Neural cell (in vitro differentiated cells): ENCODE measurements around the gene CTDNEP1. TPM values are rescaled to one million over a fixed set of nuclear protein-coding genes. Genes with fewer than 3 reads are reported as not detected.

Experiments
- H2AFZ ChIP-seq: fragments of 200-600, 300-800 bp; sonication (generic), shearing (Covaris generic); 2 replicates; pipeline ENCODE4 v1.6.0; 2014; ENCODE audit warnings: low read depth, mild to moderate bottlenecking, antibody characterized with exemption, low read length, moderate library complexity
- H3F3A ChIP-seq: fragments of 200-600 bp; shearing (Covaris generic); 2 replicates; pipeline ENCODE4 v1.6.1; 2016; ENCODE audit warnings: mild to moderate bottlenecking, moderate library complexity, mixed read lengths, antibody characterized with exemption, low read length; ENCODE audit not compliant: insufficient read depth, poor library complexity, severe bottlenecking
- H3K27ac ChIP-seq: fragments of 200-600, 300-800 bp; sonication (generic), shearing (Covaris generic); 2 replicates; pipeline ENCODE4 v1.5.1; 2014; ENCODE audit warnings: mild to moderate bottlenecking, low read length, moderate library complexity
- H3K27me3 ChIP-seq: fragments of 300-800, 200-600 bp; sonication (generic), shearing (Covaris generic); 2 replicates; pipeline ENCODE4 v1.6.0; 2014; ENCODE audit warnings: mild to moderate bottlenecking, low read depth, low read length, moderate library complexity; ENCODE audit not compliant: insufficient read depth
- H3K36me3 ChIP-seq: fragments of 300-800, 200-600 bp; sonication (generic), shearing (Covaris generic); 2 replicates; pipeline ENCODE4 v1.5.1; 2014; ENCODE audit warnings: mild to moderate bottlenecking, antibody characterized with exemption, low read length, moderate library complexity; ENCODE audit not compliant: insufficient read depth
- H3K4me2 ChIP-seq: fragments of 300-800, 200-600 bp; sonication (generic), shearing (Covaris generic); 2 replicates; pipeline ENCODE4 v1.6.0; 2014; ENCODE audit warnings: mild to moderate bottlenecking, low read length
- H3K4me3 ChIP-seq: fragments of 300-800, 200-600 bp; sonication (generic), shearing (Covaris generic); 2 replicates; pipeline ENCODE4 v1.5.1; 2014; ENCODE audit warnings: mild to moderate bottlenecking, low read length, moderate library complexity
- H3K79me2 ChIP-seq: fragments of 200-600 bp; shearing (Covaris generic); replicated peaks from 2 replicates; pipeline ENCODE4 v1.6.0; 2014; ENCODE audit warnings: mild to moderate bottlenecking, low read length, moderate library complexity; ENCODE audit not compliant: insufficient read depth
- H3K9ac ChIP-seq: fragments of 300-800, 200-600 bp; sonication (generic), shearing (Covaris generic); 2 replicates; pipeline ENCODE4 v1.6.1; 2016; ENCODE audit warnings: mild to moderate bottlenecking, low read length, mixed read lengths
- H3K9me2 ChIP-seq: fragments of 200-600 bp; shearing (Covaris generic); 2 replicates; pipeline ENCODE4 v1.6.1; 2016; ENCODE audit warnings: mild to moderate bottlenecking, low read length, mixed read lengths; ENCODE audit not compliant: insufficient read depth
- H3K9me3 ChIP-seq: fragments of 200-600, 300-800 bp; sonication (generic), shearing (Covaris generic); 2 replicates; pipeline ENCODE4 v1.6.1; 2016; ENCODE audit warnings: mild to moderate bottlenecking, mixed run types, low read length, moderate library complexity, mixed read lengths
- H4K20me1 ChIP-seq: fragments of 200-600 bp; shearing (Covaris generic); 2 replicates; pipeline ENCODE4 v1.6.1; 2016; ENCODE audit warnings: mild to moderate bottlenecking, mixed run types; ENCODE audit not compliant: insufficient read depth
- CTCF ChIP-seq: fragments of 450-650 bp; IDR thresholded peaks from 2 replicates; pipeline ENCODE4 v1.5.1; 2014; ENCODE audit warnings: antibody characterized with exemption, mild to moderate bottlenecking, moderate library complexity; ENCODE audit not compliant: poor library complexity, severe bottlenecking
- EP300 ChIP-seq: fragments of 450-650 bp; conservative IDR thresholded peaks from 2 replicates; pipeline ENCODE4 v1.6.1; 2014; ENCODE audit warnings: antibody characterized with exemption, mild to moderate bottlenecking, moderate library complexity; ENCODE audit not compliant: poor library complexity, severe bottlenecking
- EZH2 ChIP-seq: fragments of 200-600, 300-800 bp; shearing (Covaris generic), sonication (generic); IDR thresholded peaks from 2 replicates; pipeline ENCODE4 v1.6.1; 2014; ENCODE audit warnings: antibody characterized with exemption, low read length, borderline replicate concordance, mild to moderate bottlenecking; ENCODE audit not compliant: insufficient read depth, poor library complexity, severe bottlenecking
- MXI1 ChIP-seq: fragments of 450-650 bp; conservative IDR thresholded peaks from 2 replicates; pipeline ENCODE4 v1.6.1; 2014; ENCODE audit warnings: antibody characterized with exemption, mild to moderate bottlenecking; ENCODE audit not compliant: poor library complexity, severe bottlenecking
- POLR2AphosphoS5 ChIP-seq: IDR thresholded peaks from 2 replicates; pipeline ENCODE4 v1.6.1; 2012
- RAD21 ChIP-seq: fragments of 450-650 bp; conservative IDR thresholded peaks from 2 replicates; pipeline ENCODE4 v1.6.1; 2014; ENCODE audit warnings: antibody characterized with exemption, mild to moderate bottlenecking, moderate library complexity
- SMC3 ChIP-seq: fragments of 450-650 bp; conservative IDR thresholded peaks from 2 replicates; pipeline ENCODE4 v1.6.1; 2014; ENCODE audit warnings: antibody characterized with exemption, mild to moderate bottlenecking, moderate library complexity; ENCODE audit not compliant: poor library complexity
- TAF1 ChIP-seq: IDR thresholded peaks from 2 replicates; pipeline ENCODE4 v1.6.1; 2012; ENCODE audit warnings: low read depth
- polyA plus RNA-seq: library from polyadenylated mRNA; depleted of rRNA; stranded (reverse); fragments of >200 nt; gene quantifications from 2 replicates; pipeline ENCODE4 v1.2.3, GENCODE V29; 2014
- TF ChIP-seq, protein P1 (sequence below): IDR thresholded peaks from 2 replicates; pipeline ENCODE4 v1.6.1; 2012; ENCODE audit warnings: borderline replicate concordance

CTDNEP1 gene
- polyA plus RNA-seq, 1 donor from 2014 or later, result 39.4 TPM

GRCh38 chr17:7290685-7291084 is 39.2 kb upstream of the CTDNEP1 start:
- no peak for TF ChIP-seq EZH2
- TF ChIP-seq SMC3, result no peak
- TF ChIP-seq RAD21, result no peak
- no peak for TF ChIP-seq POLR2AphosphoS5
- TF ChIP-seq EP300, result no peak
- no peak for TF ChIP-seq CTCF
- no peak for TF ChIP-seq TAF1
- TF ChIP-seq, protein P1, sequence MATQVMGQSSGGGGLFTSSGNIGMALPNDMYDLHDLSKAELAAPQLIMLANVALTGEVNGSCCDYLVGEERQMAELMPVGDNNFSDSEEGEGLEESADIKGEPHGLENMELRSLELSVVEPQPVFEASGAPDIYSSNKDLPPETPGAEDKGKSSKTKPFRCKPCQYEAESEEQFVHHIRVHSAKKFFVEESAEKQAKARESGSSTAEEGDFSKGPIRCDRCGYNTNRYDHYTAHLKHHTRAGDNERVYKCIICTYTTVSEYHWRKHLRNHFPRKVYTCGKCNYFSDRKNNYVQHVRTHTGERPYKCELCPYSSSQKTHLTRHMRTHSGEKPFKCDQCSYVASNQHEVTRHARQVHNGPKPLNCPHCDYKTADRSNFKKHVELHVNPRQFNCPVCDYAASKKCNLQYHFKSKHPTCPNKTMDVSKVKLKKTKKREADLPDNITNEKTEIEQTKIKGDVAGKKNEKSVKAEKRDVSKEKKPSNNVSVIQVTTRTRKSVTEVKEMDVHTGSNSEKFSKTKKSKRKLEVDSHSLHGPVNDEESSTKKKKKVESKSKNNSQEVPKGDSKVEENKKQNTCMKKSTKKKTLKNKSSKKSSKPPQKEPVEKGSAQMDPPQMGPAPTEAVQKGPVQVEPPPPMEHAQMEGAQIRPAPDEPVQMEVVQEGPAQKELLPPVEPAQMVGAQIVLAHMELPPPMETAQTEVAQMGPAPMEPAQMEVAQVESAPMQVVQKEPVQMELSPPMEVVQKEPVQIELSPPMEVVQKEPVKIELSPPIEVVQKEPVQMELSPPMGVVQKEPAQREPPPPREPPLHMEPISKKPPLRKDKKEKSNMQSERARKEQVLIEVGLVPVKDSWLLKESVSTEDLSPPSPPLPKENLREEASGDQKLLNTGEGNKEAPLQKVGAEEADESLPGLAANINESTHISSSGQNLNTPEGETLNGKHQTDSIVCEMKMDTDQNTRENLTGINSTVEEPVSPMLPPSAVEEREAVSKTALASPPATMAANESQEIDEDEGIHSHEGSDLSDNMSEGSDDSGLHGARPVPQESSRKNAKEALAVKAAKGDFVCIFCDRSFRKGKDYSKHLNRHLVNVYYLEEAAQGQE, result no peak
- TF ChIP-seq MXI1, result no peak
- Histone ChIP-seq H3K9me2 (no peaks in the 10 kb centered on the region), H3K36me3 (no peaks in the 10 kb centered on the region), H3K4me2 (no peak overlapping the region), H3K27ac (no peak overlapping the region), H3K79me2 (no peaks in the 10 kb centered on the region), H3K27me3 (peaks cover 39% of the 10 kb centered on the region), H3K4me3 (no peak overlapping the region), H3F3A (no peaks in the 10 kb centered on the region), H4K20me1 (no peaks in the 10 kb centered on the region), H3K9me3 (no peaks in the 10 kb centered on the region), H2AFZ (no peak overlapping the region), H3K9ac (no peak overlapping the region)

DNA sequence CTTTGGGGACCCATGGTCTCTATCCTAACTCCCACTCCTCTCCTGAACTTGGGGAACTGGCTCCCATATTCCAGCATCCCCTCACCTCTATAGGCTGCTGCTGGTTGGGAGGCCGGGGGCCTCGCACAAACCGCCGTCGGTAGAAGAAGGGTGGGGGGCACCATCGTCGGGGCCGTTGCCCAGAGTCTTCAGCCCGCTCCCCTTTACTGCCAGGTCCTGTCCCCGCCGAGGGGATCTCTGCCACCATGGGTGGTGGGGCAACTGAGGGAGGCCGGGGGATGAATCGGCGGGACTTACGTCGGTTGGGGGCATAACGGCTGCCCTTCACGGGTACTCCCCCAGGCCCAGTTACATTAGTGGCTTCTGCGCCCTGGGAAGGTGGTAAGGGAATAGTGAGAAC is 38.6 kb upstream of the CTDNEP1 start:
- Histone ChIP-seq H3K4me2 (no peak overlapping the region), H3K36me3 (no peaks in the 10 kb centered on the region), H4K20me1 (no peaks in the 10 kb centered on the region), H3K79me2 (no peaks in the 10 kb centered on the region), H3K9me3 (no peaks in the 10 kb centered on the region), H3K9me2 (no peaks in the 10 kb centered on the region), H3K27ac (no peak overlapping the region), H2AFZ (no peak overlapping the region), H3K4me3 (no peak overlapping the region), H3F3A (no peaks in the 10 kb centered on the region), H3K9ac (no peak overlapping the region), H3K27me3 (peaks cover 34% of the 10 kb centered on the region)
- no peak for TF ChIP-seq MXI1
- TF ChIP-seq, protein P1, result no peak
- no peak for TF ChIP-seq RAD21
